HG03457 (cell line): ENCODE measurements around the gene TUNAR.

Experiments used
- ATAC-seq: cut with Tn5 transposase; IDR thresholded peaks from one replicate; pipeline ENCODE4 v1.9.1; 2021; ENCODE audit warnings: moderate number of reproducible peaks; ENCODE audit not compliant: unreplicated experiment

The TUNAR gene

GRCh38 chr14:95871531-95871930 lies 5.1 kb upstream of the TUNAR start:
- no peak for ATAC-seq

GRCh38 chr14:95872777-95873176 lies 3.9 kb upstream of the TUNAR start:
- ATAC-seq = no peak

- no peak for ATAC-seq
These were observed 536 bp upstream of the TUNAR start for GRCh38 chr14:95875831-95876760.

- no peak for ATAC-seq
These were observed 1.0 kb downstream of the TUNAR start for GRCh38 chr14:95877633-95878032.

- ATAC-seq = no peak
These were observed 7.7 kb downstream of the TUNAR start for GRCh38 chr14:95884377-95884776.

GRCh38 chr14:95885278-95885677 lies 8.6 kb downstream of the TUNAR start:
- no peak for ATAC-seq

- no peak for ATAC-seq
These were observed 9.2 kb downstream of the TUNAR start for GRCh38 chr14:95885866-95886265.

GRCh38 chr14:95886366-95887056 lies 9.9 kb downstream of the TUNAR start:
- no peak for ATAC-seq

GRCh38 chr14:95887351-95887750 lies 10.7 kb downstream of the TUNAR start:
- no peak for ATAC-seq

- no peak for ATAC-seq
These were observed 12.8 kb downstream of the TUNAR start for GRCh38 chr14:95889236-95889979.

- no peak for ATAC-seq
These were observed 15.1 kb downstream of the TUNAR start for GRCh38 chr14:95891742-95892141.

- no peak for ATAC-seq
These were observed 15.5 kb downstream of the TUNAR start for GRCh38 chr14:95892142-95892541.

GRCh38 chr14:95895720-95896119 lies 19.1 kb downstream of the TUNAR start:
- ATAC-seq = no peak

- no peak for ATAC-seq
These were observed 20.0 kb downstream of the TUNAR start for GRCh38 chr14:95896498-95897135.

GRCh38 chr14:95897280-95897679 lies 20.6 kb downstream of the TUNAR start:
- no peak for ATAC-seq

GRCh38 chr14:95901054-95901453 lies 24.4 kb downstream of the TUNAR start:
- no peak for ATAC-seq

- ATAC-seq = no peak
These were observed 25.7 kb downstream of the TUNAR start for GRCh38 chr14:95902273-95902826.

GRCh38 chr14:95903165-95903564 lies 26.5 kb downstream of the TUNAR start:
- no peak for ATAC-seq

- ATAC-seq = no peak
These were observed 27.0 kb downstream of the TUNAR start for GRCh38 chr14:95903616-95904107.

GRCh38 chr14:95906591-95906990 lies 30.0 kb downstream of the TUNAR start:
- no peak for ATAC-seq
